ENCODE measurements around the gene CDK15. TPM values are rescaled to one million over a fixed set of nuclear protein-coding genes. Genes with fewer than 3 reads are reported as not detected.
"Not testable (repeated sequence)": the region's sequence is repeated elsewhere in the genome, so short reads cannot be mapped to it uniquely, and the experiment has no call there.

CDK15 gene
- total RNA-seq, 1 donor from 2014 or later, result 0.21 TPM

DNA sequence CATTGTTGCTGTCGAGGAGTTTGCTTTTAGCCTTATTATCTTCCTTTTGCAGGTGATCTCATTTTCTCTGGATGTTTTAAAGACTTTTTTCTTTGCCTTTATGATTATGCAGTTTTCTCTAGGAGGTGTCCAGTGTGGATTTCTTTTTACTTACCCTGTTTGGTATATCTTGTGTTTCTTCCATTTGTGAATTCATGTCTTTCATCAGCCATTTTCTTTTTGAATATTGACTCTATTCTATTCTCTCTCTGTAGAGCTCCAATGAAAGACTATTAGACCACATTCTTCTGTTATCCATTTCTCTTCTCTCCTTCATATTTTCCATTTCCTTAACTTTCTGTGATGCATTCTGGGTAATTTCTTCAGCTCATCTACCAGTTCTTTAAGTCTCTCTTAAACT is 34.4 kb downstream of the CDK15 start:
- Mint-ChIP-seq H3K36me3 (peaks cover 2% of the 10 kb centered on the region), H3K27me3 (ENCODE audit: insufficient read depth, low read depth) (peaks cover 4% of the 10 kb centered on the region), H3K4me3 (no peak overlapping the region), H3K4me1 (peaks cover 3% of the 10 kb centered on the region), H3K9me3 (peaks cover 16% of the 10 kb centered on the region), H3K27ac (no peak overlapping the region)
- H3F3A ChIP-seq (ENCODE audit: low read depth), result peaks cover 51% of the 10 kb centered on the region
- H3K36me3 ChIP-seq, result no peaks in the 10 kb centered on the region
- no peak overlapping the region for H3K9ac ChIP-seq
- no peak for DNase-seq (ENCODE audit: low spot score)
- H3K79me2 ChIP-seq (ENCODE audit: low read depth), result no peaks in the 10 kb centered on the region
- H3K4me2 ChIP-seq, result no peak overlapping the region
- H3K4me3 ChIP-seq, result no peak overlapping the region
- H3K9me3 ChIP-seq (ENCODE audit: low read depth), result peaks cover 6% of the 10 kb centered on the region
- no peaks in the 10 kb centered on the region for H4K20me1 ChIP-seq (ENCODE audit: low read depth)
- TF ChIP-seq, protein P1, sequence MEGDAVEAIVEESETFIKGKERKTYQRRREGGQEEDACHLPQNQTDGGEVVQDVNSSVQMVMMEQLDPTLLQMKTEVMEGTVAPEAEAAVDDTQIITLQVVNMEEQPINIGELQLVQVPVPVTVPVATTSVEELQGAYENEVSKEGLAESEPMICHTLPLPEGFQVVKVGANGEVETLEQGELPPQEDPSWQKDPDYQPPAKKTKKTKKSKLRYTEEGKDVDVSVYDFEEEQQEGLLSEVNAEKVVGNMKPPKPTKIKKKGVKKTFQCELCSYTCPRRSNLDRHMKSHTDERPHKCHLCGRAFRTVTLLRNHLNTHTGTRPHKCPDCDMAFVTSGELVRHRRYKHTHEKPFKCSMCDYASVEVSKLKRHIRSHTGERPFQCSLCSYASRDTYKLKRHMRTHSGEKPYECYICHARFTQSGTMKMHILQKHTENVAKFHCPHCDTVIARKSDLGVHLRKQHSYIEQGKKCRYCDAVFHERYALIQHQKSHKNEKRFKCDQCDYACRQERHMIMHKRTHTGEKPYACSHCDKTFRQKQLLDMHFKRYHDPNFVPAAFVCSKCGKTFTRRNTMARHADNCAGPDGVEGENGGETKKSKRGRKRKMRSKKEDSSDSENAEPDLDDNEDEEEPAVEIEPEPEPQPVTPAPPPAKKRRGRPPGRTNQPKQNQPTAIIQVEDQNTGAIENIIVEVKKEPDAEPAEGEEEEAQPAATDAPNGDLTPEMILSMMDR (IDR thresholded peaks at IDR 0.05), result no peak
- no peak for TF ChIP-seq EZH2phosphoT487 (IDR thresholded peaks at IDR 0.05)
- no peak for TF ChIP-seq EZH2 (IDR thresholded peaks at IDR 0.05)
- no peak overlapping the region for H3K27ac ChIP-seq
- peaks cover 34% of the 10 kb centered on the region for H3K4me1 ChIP-seq
- no peak overlapping the region for H2AFZ ChIP-seq (replicated peaks)
- H3K27me3 ChIP-seq, result no peaks in the 10 kb centered on the region

DNA sequence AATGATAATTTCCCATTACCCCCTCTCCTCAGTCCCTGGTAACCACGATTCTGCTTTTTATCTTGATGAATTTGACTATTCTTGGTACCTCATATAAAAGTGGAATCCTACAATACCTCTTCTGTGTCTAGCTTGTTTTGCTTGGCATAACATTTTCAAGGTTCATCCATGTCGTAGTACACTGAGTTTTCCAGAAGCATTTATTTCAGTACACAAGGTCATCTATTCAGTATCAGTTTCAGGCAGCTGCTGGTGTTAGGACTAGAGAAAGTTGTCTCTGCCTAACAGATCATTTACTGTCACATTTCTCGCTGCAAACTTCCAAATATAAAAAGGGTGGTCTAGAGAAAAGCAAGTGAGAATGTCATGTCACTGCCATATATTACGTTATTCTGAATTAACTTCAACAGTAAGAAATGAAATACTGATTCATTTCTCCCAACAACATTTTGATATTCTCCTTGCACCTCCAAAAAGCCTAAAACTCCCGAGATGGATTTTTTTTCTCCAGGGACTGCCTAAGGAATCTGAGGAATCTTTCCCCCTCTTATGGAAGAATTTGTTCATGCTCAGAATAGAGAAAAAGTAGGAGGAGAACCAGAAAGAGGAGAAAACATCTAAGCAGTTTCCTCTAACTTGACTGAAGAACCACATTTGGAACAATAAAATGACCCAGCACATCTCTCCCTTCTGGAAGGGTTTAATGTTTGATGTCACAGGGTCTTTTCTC is 36.0 kb downstream of the CDK15 start:
- no peak overlapping the region for H2AFZ ChIP-seq (replicated peaks)
- peaks cover 41% of the 10 kb centered on the region for H3K4me1 ChIP-seq
- peak overlapping the region; percentile 56 for H3K4me2 ChIP-seq
- H3F3A ChIP-seq (ENCODE audit: low read depth), result peaks cover 43% of the 10 kb centered on the region
- H3K4me1 Mint-ChIP-seq, result peaks cover 7% of the 10 kb centered on the region
- peaks cover 6% of the 10 kb centered on the region for H3K9me3 ChIP-seq (ENCODE audit: low read depth)
- no peak overlapping the region for H3K9ac ChIP-seq
- H3K27ac ChIP-seq, result no peak overlapping the region
- no peak overlapping the region for H3K4me3 ChIP-seq
- H3K27me3 Mint-ChIP-seq (ENCODE audit: insufficient read depth, low read depth), result no peaks in the 10 kb centered on the region
- no peaks in the 10 kb centered on the region for H3K79me2 ChIP-seq (ENCODE audit: low read depth)
- no peaks in the 10 kb centered on the region for H3K36me3 ChIP-seq
- H3K27ac Mint-ChIP-seq, result no peak overlapping the region
- no peak for DNase-seq (ENCODE audit: low spot score)
- peaks cover 2% of the 10 kb centered on the region for H3K36me3 Mint-ChIP-seq
- H3K4me3 Mint-ChIP-seq, result no peak overlapping the region
- peaks cover 16% of the 10 kb centered on the region for H3K9me3 Mint-ChIP-seq
- no peak for TF ChIP-seq EZH2phosphoT487 (IDR thresholded peaks at IDR 0.05)
- no peak for TF ChIP-seq EZH2 (IDR thresholded peaks at IDR 0.05)
- TF ChIP-seq, protein P1 (IDR thresholded peaks at IDR 0.05), result no peak
- no peaks in the 10 kb centered on the region for H4K20me1 ChIP-seq (ENCODE audit: low read depth)
- no peaks in the 10 kb centered on the region for H3K27me3 ChIP-seq

DNA sequence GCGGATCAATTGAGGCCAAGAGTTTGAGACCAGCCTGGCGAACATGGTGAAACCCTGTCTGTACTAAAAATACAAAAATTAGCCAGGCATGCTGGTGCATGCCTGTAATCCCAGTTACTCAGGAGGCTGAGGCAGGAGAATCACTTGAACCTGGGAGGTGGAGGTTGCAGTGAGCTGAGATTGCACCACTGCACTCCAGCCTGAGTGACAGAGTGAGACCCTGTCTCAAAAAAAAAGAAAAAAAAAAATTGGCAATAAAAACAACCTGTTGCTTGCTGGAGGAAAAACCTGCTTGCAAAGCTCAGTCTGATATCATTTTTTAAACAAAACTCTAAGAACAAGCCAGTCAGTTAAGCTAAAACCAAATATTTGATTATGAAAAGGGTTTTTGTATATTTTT is 38.6 kb downstream of the CDK15 start:
- not testable (repeated sequence) for H3K27ac Mint-ChIP-seq; H3K9ac ChIP-seq; H3K79me2 ChIP-seq (ENCODE audit: low read depth); H4K20me1 ChIP-seq (ENCODE audit: low read depth); H2AFZ ChIP-seq (replicated peaks); H3K36me3 Mint-ChIP-seq; H3K4me3 Mint-ChIP-seq; H3K4me2 ChIP-seq; H3K4me1 Mint-ChIP-seq; H3K27me3 ChIP-seq; H3K27ac ChIP-seq; H3K9me3 ChIP-seq (ENCODE audit: low read depth); H3K36me3 ChIP-seq; H3K27me3 Mint-ChIP-seq (ENCODE audit: insufficient read depth, low read depth); H3K4me3 ChIP-seq; DNase-seq (ENCODE audit: low spot score)
- H3K9me3 Mint-ChIP-seq, result peaks cover 14% of the 10 kb centered on the region
- Histone ChIP-seq H3K4me1 (peaks cover 41% of the 10 kb centered on the region), H3F3A (ENCODE audit: low read depth) (peaks cover 43% of the 10 kb centered on the region)

DNA sequence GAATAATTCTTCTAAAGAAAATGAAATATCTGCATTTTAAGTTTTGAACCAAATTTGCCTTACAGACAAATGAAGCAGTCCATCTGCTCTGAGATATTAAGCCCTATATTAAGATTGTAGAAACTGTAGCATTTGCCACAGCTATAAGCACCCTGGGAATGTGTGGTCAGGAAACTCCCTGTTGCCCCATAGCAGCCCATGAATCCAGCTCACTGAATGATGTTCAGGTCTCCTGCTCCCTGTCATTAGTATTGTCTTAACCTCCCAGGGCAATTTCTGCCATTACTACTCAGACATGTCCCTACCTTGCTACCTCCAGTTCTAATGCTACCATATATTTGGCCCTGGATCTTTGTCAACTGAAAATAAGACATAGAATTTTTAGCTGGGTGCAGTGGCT is 41.1 kb downstream of the CDK15 start:
- Histone ChIP-seq H4K20me1 (ENCODE audit: low read depth) (no peaks in the 10 kb centered on the region), H3K27ac (no peak overlapping the region), H3K27me3 (no peaks in the 10 kb centered on the region), H3F3A (ENCODE audit: low read depth) (peaks cover 25% of the 10 kb centered on the region), H3K4me3 (no peak overlapping the region), H3K9ac (no peak overlapping the region), H2AFZ (replicated peaks) (no peak overlapping the region), H3K9me3 (ENCODE audit: low read depth) (no peaks in the 10 kb centered on the region), H3K36me3 (no peaks in the 10 kb centered on the region), H3K4me2 (no peak overlapping the region), H3K79me2 (ENCODE audit: low read depth) (no peaks in the 10 kb centered on the region), H3K4me1 (peaks cover 31% of the 10 kb centered on the region)
- TF ChIP-seq EZH2phosphoT487 (IDR thresholded peaks at IDR 0.05), result no peak
- TF ChIP-seq, protein P1 (IDR thresholded peaks at IDR 0.05), result no peak
- TF ChIP-seq EZH2 (IDR thresholded peaks at IDR 0.05), result no peak
- H3K36me3 Mint-ChIP-seq, result no peaks in the 10 kb centered on the region
- H3K9me3 Mint-ChIP-seq, result no peaks in the 10 kb centered on the region
- no peak for DNase-seq (ENCODE audit: low spot score)
- peaks cover 8% of the 10 kb centered on the region for H3K4me1 Mint-ChIP-seq
- H3K27me3 Mint-ChIP-seq (ENCODE audit: insufficient read depth, low read depth), result no peaks in the 10 kb centered on the region
- no peak overlapping the region for H3K4me3 Mint-ChIP-seq
- no peak overlapping the region for H3K27ac Mint-ChIP-seq

Measured in neural progenitor cell (in vitro differentiated cells).